Activated CD8-positive, alpha-beta memory T cell treated with anti-CD3 and anti-CD28 coated beads for 1 hour (primary cell): Measurements from ENCODE around the gene FXYD1.

Experiments used
- DNase-seq, 2 donors: peaks; one replicate each; pipeline ENCODE4 v3.0.0-alpha.2; 2020; ENCODE audit warnings: low read depth in 1 of 2; ENCODE audit errors: extremely low read depth in 1 of 2

Gene FXYD1

GRCh38 chr19:35160629-35161433 lies 22.2 kb downstream of the FXYD1 start:
- no peak for DNase-seq

- no peak for DNase-seq
Measured at GRCh38 chr19:35161434-35161743, 22.8 kb downstream of the FXYD1 start.

GRCh38 chr19:35162471-35163326 lies 24.1 kb downstream of the FXYD1 start:
- DNase-seq = no peak

GRCh38 chr19:35164418-35164817 lies 25.8 kb downstream of the FXYD1 start:
- DNase-seq = no peak

- DNase-seq = no peak
Measured at GRCh38 chr19:35165200-35166058, 26.8 kb downstream of the FXYD1 start.

GRCh38 chr19:35166100-35167063 lies 27.8 kb downstream of the FXYD1 start:
- DNase-seq = no peak

- no peak for DNase-seq
Measured at GRCh38 chr19:35167251-35168119, 28.9 kb downstream of the FXYD1 start.

- no peak for DNase-seq
Measured at GRCh38 chr19:35168196-35168595, 29.6 kb downstream of the FXYD1 start.

GRCh38 chr19:35169221-35169995 lies 30.8 kb downstream of the FXYD1 start:
- DNase-seq = no peak

- DNase-seq = no peak
Measured at GRCh38 chr19:35170359-35171061, 31.9 kb downstream of the FXYD1 start.

GRCh38 chr19:35171730-35172129 lies 33.1 kb downstream of the FXYD1 start:
- DNase-seq = no peak

- DNase-seq = no peak
Measured at GRCh38 chr19:35174226-35174625, 35.6 kb downstream of the FXYD1 start.

- DNase-seq = no peak
Measured at GRCh38 chr19:35176181-35176570, 37.6 kb downstream of the FXYD1 start.

- no peak for DNase-seq
Measured at GRCh38 chr19:35177377-35178274, 39.0 kb downstream of the FXYD1 start.

- DNase-seq = no peak
Measured at GRCh38 chr19:35178701-35179100, 40.1 kb downstream of the FXYD1 start.

GRCh38 chr19:35179830-35180229 lies 41.2 kb downstream of the FXYD1 start:
- no peak for DNase-seq

GRCh38 chr19:35181387-35181786 lies 42.8 kb downstream of the FXYD1 start:
- DNase-seq = no peak
